Astrocyte (in vitro differentiated cells and primary cell): ENCODE measurements around the gene GRM7. TPM values are rescaled to one million over a fixed set of nuclear protein-coding genes. Genes with fewer than 3 reads are reported as not detected.

Source experiments
- DNase-seq: peaks from one replicate; pipeline ENCODE4 v3.0.0-alpha.2; 2010; ENCODE audit warnings: low read depth
- FAIRE-seq: peaks from 2 replicates; lab custom pipeline; 2011; peaks lifted over from hg19 to GRCh38; lab: Jason Lieb, UNC
- H2AFZ ChIP-seq: 2 replicates; pipeline ENCODE4 v1.6.0; 2012; ENCODE audit warnings: low read depth, low read length, inconsistent platforms
- H3K27ac ChIP-seq: 2 replicates; pipeline ENCODE4 v1.5.1; 2011; ENCODE audit warnings: low read depth, low read length, inconsistent platforms
- H3K27me3 ChIP-seq: 2 replicates; pipeline ENCODE4 v1.6.0; 2011; ENCODE audit warnings: low read length, inconsistent platforms; ENCODE audit not compliant: insufficient read depth
- H3K36me3 ChIP-seq: 2 replicates; pipeline ENCODE4 v1.5.1; 2011; ENCODE audit warnings: low read length, inconsistent platforms; ENCODE audit not compliant: insufficient read depth
- H3K4me1 ChIP-seq: 2 replicates; pipeline ENCODE4 v1.5.1; 2011; ENCODE audit warnings: low read length, inconsistent platforms; ENCODE audit not compliant: insufficient read depth
- H3K4me2 ChIP-seq: 2 replicates; pipeline ENCODE4 v1.6.0; 2012; ENCODE audit warnings: low read length, inconsistent platforms
- H3K4me3 ChIP-seq: 2 replicates; pipeline ENCODE4 v1.5.1; 2011; ENCODE audit warnings: low read depth, mild to moderate bottlenecking, low read length, inconsistent platforms; ENCODE audit not compliant: insufficient read depth
- H3K79me2 ChIP-seq: 2 replicates; pipeline ENCODE4 v1.6.0; 2012; ENCODE audit warnings: mild to moderate bottlenecking, low read length, inconsistent platforms; ENCODE audit not compliant: insufficient read depth
- H3K9ac ChIP-seq: 2 replicates; pipeline ENCODE4 v1.6.0; 2012; ENCODE audit warnings: mild to moderate bottlenecking, low read length, inconsistent platforms
- H3K9me3 ChIP-seq: 2 replicates; pipeline ENCODE4 v1.5.1; 2012; ENCODE audit warnings: low read depth, mild to moderate bottlenecking, low read length, inconsistent platforms; ENCODE audit not compliant: insufficient read depth
- H4K20me1 ChIP-seq: 2 replicates; pipeline ENCODE4 v1.6.0; 2012; ENCODE audit warnings: low read length, inconsistent platforms; ENCODE audit not compliant: insufficient read depth
- H3K27ac Mint-ChIP-seq: one replicate; pipeline ENCODE4 v1.8.0; 2021; ENCODE audit warnings: mild to moderate bottlenecking, mixed read lengths; ENCODE audit not compliant: unreplicated experiment
- H3K27me3 Mint-ChIP-seq: one replicate; pipeline ENCODE4 v1.8.0; 2021; ENCODE audit warnings: low read depth, mixed read lengths; ENCODE audit not compliant: unreplicated experiment
- H3K36me3 Mint-ChIP-seq: one replicate; pipeline ENCODE4 v1.8.0; 2021; ENCODE audit warnings: low read depth, mixed read lengths; ENCODE audit not compliant: unreplicated experiment
- H3K4me1 Mint-ChIP-seq: one replicate; pipeline ENCODE4 v1.8.0; 2021; ENCODE audit warnings: low read depth, mixed read lengths; ENCODE audit not compliant: unreplicated experiment
- H3K4me3 Mint-ChIP-seq: one replicate; pipeline ENCODE4 v1.8.0; 2021; ENCODE audit warnings: mild to moderate bottlenecking, moderate library complexity, mixed read lengths; ENCODE audit not compliant: unreplicated experiment
- H3K9me3 Mint-ChIP-seq: one replicate; pipeline ENCODE4 v1.8.0; 2021; ENCODE audit warnings: mild to moderate bottlenecking, mixed read lengths; ENCODE audit not compliant: unreplicated experiment
- EZH2 ChIP-seq: IDR thresholded peaks from 2 replicates; pipeline ENCODE4 v1.6.1; 2012; ENCODE audit warnings: mild to moderate bottlenecking, low read length, inconsistent platforms; ENCODE audit not compliant: insufficient read depth
- total RNA-seq: library from RNA; stranded (reverse); gene quantifications from 2 replicates; pipeline ENCODE4 v1.2.1, GENCODE V29; 2021
- TF ChIP-seq, protein P1 (sequence below): IDR thresholded peaks from 2 replicates; pipeline ENCODE4 v1.5.1; 2011; ENCODE audit warnings: low read depth, mild to moderate bottlenecking, inconsistent platforms, low read length, moderate library complexity; ENCODE audit not compliant: insufficient read depth

GRM7 gene
- total RNA-seq, 1 donor from 2014 or later, result not detected

DNA sequence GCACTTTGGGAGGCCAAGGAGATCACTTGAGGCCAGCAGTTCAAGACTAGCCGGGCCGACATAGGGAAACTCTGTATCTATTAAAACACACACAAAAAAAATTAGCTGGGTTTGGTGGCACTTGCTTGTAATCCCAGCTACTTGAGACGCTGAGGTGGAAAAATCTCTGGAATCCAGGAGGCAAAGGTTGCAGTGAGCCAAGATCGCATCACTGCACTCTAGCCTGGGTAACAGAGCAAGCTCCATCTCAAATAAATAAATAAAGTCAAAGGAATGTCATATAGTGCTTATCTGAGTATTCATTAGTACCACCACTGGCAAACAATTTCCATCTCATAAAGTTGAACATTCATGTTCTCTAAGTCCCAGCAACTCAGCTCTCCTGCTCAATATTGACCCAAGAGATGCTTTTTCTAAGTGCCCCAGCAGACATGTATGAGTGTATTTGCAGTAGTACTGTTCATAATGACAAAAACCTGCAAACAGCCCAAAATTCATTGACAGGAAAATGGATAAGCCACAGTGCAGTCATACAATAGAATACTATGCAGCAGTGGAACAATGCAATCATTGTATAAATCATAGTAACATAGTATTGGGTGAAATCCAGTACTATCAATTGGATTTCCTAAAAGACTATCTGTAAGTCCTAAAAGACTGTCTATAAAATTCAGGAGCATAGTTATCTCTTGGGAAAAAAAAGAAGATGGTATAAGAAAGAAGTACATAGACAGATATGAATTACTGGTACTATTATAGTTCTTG lies 889.2 kb downstream of the GRM7 start:
- FAIRE-seq (no peak), DNase-seq (no peak)
- H3K27me3 ChIP-seq, result no peaks in the 10 kb centered on the region
- Mint-ChIP-seq H3K27me3 (no peaks in the 10 kb centered on the region), H3K4me3 (no peak overlapping the region), H3K36me3 (no peaks in the 10 kb centered on the region), H3K4me1 (no peaks in the 10 kb centered on the region), H3K9me3 (no peaks in the 10 kb centered on the region), H3K27ac (no peak overlapping the region)
- no peaks in the 10 kb centered on the region for H3K9me3 ChIP-seq
- no peak for TF ChIP-seq EZH2
- TF ChIP-seq, protein P1, sequence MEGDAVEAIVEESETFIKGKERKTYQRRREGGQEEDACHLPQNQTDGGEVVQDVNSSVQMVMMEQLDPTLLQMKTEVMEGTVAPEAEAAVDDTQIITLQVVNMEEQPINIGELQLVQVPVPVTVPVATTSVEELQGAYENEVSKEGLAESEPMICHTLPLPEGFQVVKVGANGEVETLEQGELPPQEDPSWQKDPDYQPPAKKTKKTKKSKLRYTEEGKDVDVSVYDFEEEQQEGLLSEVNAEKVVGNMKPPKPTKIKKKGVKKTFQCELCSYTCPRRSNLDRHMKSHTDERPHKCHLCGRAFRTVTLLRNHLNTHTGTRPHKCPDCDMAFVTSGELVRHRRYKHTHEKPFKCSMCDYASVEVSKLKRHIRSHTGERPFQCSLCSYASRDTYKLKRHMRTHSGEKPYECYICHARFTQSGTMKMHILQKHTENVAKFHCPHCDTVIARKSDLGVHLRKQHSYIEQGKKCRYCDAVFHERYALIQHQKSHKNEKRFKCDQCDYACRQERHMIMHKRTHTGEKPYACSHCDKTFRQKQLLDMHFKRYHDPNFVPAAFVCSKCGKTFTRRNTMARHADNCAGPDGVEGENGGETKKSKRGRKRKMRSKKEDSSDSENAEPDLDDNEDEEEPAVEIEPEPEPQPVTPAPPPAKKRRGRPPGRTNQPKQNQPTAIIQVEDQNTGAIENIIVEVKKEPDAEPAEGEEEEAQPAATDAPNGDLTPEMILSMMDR, result no peak
- no peaks in the 10 kb centered on the region for H3K36me3 ChIP-seq
- no peak overlapping the region for H3K4me2 ChIP-seq
- H3K9ac ChIP-seq, result no peak overlapping the region
- H3K4me1 ChIP-seq, result no peaks in the 10 kb centered on the region
- no peaks in the 10 kb centered on the region for H3K79me2 ChIP-seq
- H3K4me3 ChIP-seq, result no peak overlapping the region
- no peak overlapping the region for H3K27ac ChIP-seq
- no peak overlapping the region for H2AFZ ChIP-seq
- H4K20me1 ChIP-seq, result no peaks in the 10 kb centered on the region

DNA sequence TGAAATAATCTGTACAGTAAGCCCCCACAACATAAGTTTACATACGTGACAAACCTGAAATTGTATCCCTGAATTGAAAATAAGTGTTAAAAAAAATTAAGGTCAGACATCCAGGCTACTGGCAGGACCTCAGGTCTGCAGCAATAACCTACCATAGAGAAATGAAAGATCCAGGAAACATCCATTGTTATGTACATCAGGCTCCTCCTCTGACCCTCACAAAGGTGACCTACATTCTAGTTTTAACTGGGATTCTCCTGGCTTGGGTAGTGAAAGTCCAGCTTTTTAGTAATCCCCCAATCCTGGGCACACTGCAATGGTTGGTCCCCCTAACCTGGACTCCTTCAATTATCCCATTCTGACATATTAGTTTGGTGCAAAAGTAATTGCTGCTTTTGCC lies 891.1 kb downstream of the GRM7 start:
- H4K20me1 ChIP-seq, result no peaks in the 10 kb centered on the region
- no peak overlapping the region for H3K4me2 ChIP-seq
- Mint-ChIP-seq H3K27me3 (no peaks in the 10 kb centered on the region), H3K4me3 (no peak overlapping the region), H3K4me1 (no peaks in the 10 kb centered on the region), H3K9me3 (no peaks in the 10 kb centered on the region), H3K27ac (no peak overlapping the region), H3K36me3 (no peaks in the 10 kb centered on the region)
- no peak overlapping the region for H3K4me3 ChIP-seq
- no peak overlapping the region for H3K27ac ChIP-seq
- H3K4me1 ChIP-seq, result no peaks in the 10 kb centered on the region
- H3K79me2 ChIP-seq, result no peaks in the 10 kb centered on the region
- no peak for FAIRE-seq
- no peaks in the 10 kb centered on the region for H3K27me3 ChIP-seq
- TF ChIP-seq, protein P1, result no peak
- no peak for TF ChIP-seq EZH2
- no peaks in the 10 kb centered on the region for H3K36me3 ChIP-seq
- DNase-seq, result no peak
- no peak overlapping the region for H2AFZ ChIP-seq
- H3K9me3 ChIP-seq, result no peaks in the 10 kb centered on the region
- H3K9ac ChIP-seq, result no peak overlapping the region
